ENCODE results near the gene PCCA. TPM values are rescaled to one million over a fixed set of nuclear protein-coding genes. Genes with fewer than 3 reads are reported as not detected.

PCCA gene
- polyA plus RNA-seq, 3 donors from 2014 or later, result 7.9 to 14.0 (median 11.4) TPM

- Mint-ChIP-seq H3K9me3 (no peaks in the 10 kb centered on the region), H3K4me1 (peaks cover 8 to 14% of the 10 kb centered on the region in 2 donors), H3K36me3 (peaks cover 0 to 19% (median 10%) of the 10 kb centered on the region in 3 donors), H3K27ac (no peak overlapping the region), H3K27me3 (ENCODE audit: low read depth in 3 of 3) (no peaks in the 10 kb centered on the region), H3K4me3 (no peak overlapping the region)
- DNase-seq, result no peak
Observed at GRCh38 chr13:100396776-100397175, 307.9 kb downstream of the PCCA start.

GRCh38 chr13:100397627-100398026 is 308.7 kb downstream of the PCCA start:
- no peak for DNase-seq
- Mint-ChIP-seq H3K27ac (no peak overlapping the region), H3K4me3 (no peak overlapping the region), H3K36me3 (peaks cover 3 to 21% (median 15%) of the 10 kb centered on the region in 3 donors), H3K27me3 (ENCODE audit: low read depth in 3 of 3) (no peaks in the 10 kb centered on the region), H3K9me3 (peaks cover 0 to 2% (median under 1%) of the 10 kb centered on the region in 6 donors), H3K4me1 (peaks cover 4 to 7% of the 10 kb centered on the region in 2 donors)

DNA sequence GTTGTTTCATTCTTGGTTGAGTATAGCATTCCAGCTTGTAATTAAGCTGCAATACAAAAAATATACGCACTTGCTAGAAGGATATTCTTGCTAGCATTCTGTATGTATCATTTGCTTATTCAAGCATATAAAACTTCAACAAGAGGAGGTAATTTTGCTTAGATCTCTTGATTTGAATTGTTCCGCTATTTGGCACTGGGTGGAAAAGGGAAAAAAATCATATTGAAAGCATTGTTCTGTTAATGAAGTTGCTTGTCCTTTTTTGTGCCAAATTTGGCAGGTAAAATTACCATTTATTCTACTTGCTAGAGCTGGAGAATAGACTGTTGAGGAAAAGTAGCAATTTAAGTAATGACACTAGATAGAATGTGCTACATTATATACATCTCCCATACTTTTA is 309.5 kb downstream of the PCCA start:
- H3K4me3 Mint-ChIP-seq, result no peak overlapping the region
- H3K27me3 Mint-ChIP-seq (ENCODE audit: low read depth in 3 of 3), result no peaks in the 10 kb centered on the region
- H3K27ac Mint-ChIP-seq, result no peak overlapping the region
- peaks cover 11 to 24% (median 19%) of the 10 kb centered on the region in 3 donors for H3K36me3 Mint-ChIP-seq
- DNase-seq, result no peak
- H3K9me3 Mint-ChIP-seq, result peaks cover 0 to 9% (median 6%) of the 10 kb centered on the region in 6 donors
- peaks cover 6 to 9% of the 10 kb centered on the region in 2 donors for H3K4me1 Mint-ChIP-seq

- Mint-ChIP-seq H3K27ac (no peak overlapping the region), H3K4me1 (peaks cover 10 to 14% of the 10 kb centered on the region in 2 donors), H3K4me3 (no peak overlapping the region), H3K9me3 (peaks cover 3 to 19% (median 9%) of the 10 kb centered on the region in 6 donors), H3K27me3 (ENCODE audit: low read depth in 3 of 3) (no peaks in the 10 kb centered on the region), H3K36me3 (peaks cover 21 to 34% (median 30%) of the 10 kb centered on the region in 3 donors)
- no peak for DNase-seq
Observed at GRCh38 chr13:100399455-100399854, 310.6 kb downstream of the PCCA start.

DNA sequence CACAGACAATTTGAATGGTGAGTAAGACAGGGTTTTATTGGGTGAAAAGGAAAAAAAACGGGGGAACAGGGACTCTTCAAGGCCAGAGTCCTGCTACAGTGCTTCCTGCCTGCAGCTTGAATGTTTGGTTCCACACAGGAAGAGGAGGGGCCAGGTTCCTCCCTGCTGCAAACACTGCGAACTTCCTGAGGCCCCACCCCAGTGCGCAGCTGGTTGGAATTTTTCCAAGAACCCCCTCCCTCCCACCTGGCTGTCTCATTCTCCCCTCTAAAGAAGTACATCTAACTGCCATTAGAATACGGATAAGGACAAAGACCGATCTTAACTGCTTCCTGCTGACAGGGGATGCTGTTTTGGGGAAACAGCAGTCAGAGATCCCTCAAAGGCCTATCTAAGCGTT is 314.8 kb downstream of the PCCA start:
- peaks cover 24 to 51% (median 32%) of the 10 kb centered on the region in 6 donors for H3K9me3 Mint-ChIP-seq
- peak overlapping the region in 1 of 6 donors; percentile 17 for H3K27ac Mint-ChIP-seq
- no peaks in the 10 kb centered on the region for H3K27me3 Mint-ChIP-seq (ENCODE audit: low read depth in 3 of 3)
- DNase-seq, result no peak
- H3K36me3 Mint-ChIP-seq, result peaks cover 40 to 63% (median 57%) of the 10 kb centered on the region in 3 donors
- peak overlapping the region in 1 of 5 donors; percentile 12 for H3K4me3 Mint-ChIP-seq
- peaks cover 10 to 14% of the 10 kb centered on the region in 2 donors for H3K4me1 Mint-ChIP-seq

DNA sequence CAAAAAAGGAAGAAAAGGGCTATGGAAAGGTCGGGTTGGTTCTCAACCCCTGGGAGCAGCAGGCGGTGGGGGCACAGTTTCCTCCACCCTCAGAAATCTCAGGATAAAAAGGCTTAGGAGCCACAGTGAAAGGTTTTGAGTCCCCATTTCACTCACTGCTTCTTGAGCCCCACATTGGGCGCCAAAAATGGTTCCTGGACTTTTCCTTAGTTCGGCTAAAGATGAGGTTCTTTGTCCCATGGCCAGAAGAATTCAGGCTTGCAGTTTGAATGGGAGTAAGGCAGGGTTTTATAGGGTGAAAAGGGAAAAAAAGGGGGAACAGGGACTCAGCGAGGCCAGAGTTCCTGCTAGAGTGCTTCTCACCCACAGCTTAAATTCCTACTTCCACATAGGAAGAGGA is 320.2 kb downstream of the PCCA start:
- peaks cover 45 to 58% (median 50%) of the 10 kb centered on the region in 3 donors for H3K36me3 Mint-ChIP-seq
- H3K27ac Mint-ChIP-seq, result no peak overlapping the region
- DNase-seq, result no peak
- H3K9me3 Mint-ChIP-seq, result peaks cover 36 to 72% (median 55%) of the 10 kb centered on the region in 6 donors
- H3K4me1 Mint-ChIP-seq, result no peaks in the 10 kb centered on the region
- H3K4me3 Mint-ChIP-seq, result no peak overlapping the region
- peaks cover 0 to 2% (median 0%) of the 10 kb centered on the region in 3 donors for H3K27me3 Mint-ChIP-seq (ENCODE audit: low read depth in 3 of 3)

DNA sequence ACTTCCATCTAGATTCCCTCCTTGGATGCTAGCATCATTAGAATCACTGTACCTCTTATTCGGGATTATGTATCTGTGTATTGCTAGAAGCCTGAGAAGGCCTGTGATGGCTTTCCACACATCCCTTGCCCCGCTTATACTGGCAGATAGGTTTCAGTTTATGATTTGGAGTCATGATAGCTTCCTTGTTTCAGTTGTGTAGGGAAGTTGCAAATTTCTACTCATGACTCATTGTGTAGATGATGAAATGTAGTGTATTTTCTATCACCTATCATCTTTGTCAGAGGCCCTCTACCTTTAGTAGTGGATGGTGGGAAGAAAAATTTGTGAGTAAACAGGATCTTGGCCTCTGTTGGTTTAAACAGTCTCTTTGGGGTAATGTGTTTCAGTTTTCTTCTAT is 334.5 kb downstream of the PCCA start:
- Mint-ChIP-seq H3K27me3 (ENCODE audit: low read depth in 3 of 3) (no peaks in the 10 kb centered on the region), H3K27ac (no peak overlapping the region), H3K36me3 (peaks cover 10 to 18% (median 12%) of the 10 kb centered on the region in 3 donors), H3K4me3 (no peak overlapping the region), H3K4me1 (no peaks in the 10 kb centered on the region), H3K9me3 (peaks cover 0 to under 1% (median 0%) of the 10 kb centered on the region in 6 donors)
- no peak for DNase-seq

GRCh38 chr13:100428986-100429385 is 340.1 kb downstream of the PCCA start:
- H3K9me3 Mint-ChIP-seq, result no peaks in the 10 kb centered on the region
- no peak for DNase-seq
- peak overlapping the region in 1 of 6 donors; percentile 5 for H3K27ac Mint-ChIP-seq
- H3K4me3 Mint-ChIP-seq, result no peak overlapping the region
- H3K27me3 Mint-ChIP-seq (ENCODE audit: low read depth in 3 of 3), result no peaks in the 10 kb centered on the region
- peaks cover 21 to 36% (median 22%) of the 10 kb centered on the region in 3 donors for H3K36me3 Mint-ChIP-seq
- H3K4me1 Mint-ChIP-seq, result peaks cover 11% of the 10 kb centered on the region in 2 donors

- Mint-ChIP-seq H3K27ac (no peak overlapping the region), H3K27me3 (ENCODE audit: low read depth in 3 of 3) (no peaks in the 10 kb centered on the region), H3K4me3 (no peak overlapping the region), H3K9me3 (no peaks in the 10 kb centered on the region), H3K36me3 (peaks cover 12 to 47% (median 25%) of the 10 kb centered on the region in 3 donors), H3K4me1 (peaks cover 14 to 15% of the 10 kb centered on the region in 2 donors)
- no peak for DNase-seq
Observed at GRCh38 chr13:100432611-100433010, 343.7 kb downstream of the PCCA start.

DNA sequence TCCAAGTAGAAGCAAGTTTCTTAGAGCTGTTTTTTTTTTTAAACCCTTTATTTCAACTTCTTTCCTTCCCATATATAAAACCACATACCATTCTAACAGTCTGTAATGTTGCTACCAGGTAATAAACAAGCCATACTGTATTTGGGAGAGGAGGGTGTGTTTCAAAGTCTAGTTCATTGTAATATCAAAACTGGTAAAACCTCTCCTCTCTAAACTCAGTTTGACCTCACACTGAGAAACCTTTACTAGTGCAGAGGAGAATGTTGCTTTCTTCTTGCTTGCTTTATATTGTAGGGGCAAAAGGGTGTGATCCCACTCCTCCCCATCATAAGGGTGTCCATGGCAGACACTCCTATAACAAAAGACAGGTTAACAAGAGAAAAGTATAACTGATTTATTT is 344.6 kb downstream of the PCCA start:
- peaks cover 15 to 49% (median 29%) of the 10 kb centered on the region in 3 donors for H3K36me3 Mint-ChIP-seq
- no peaks in the 10 kb centered on the region for H3K27me3 Mint-ChIP-seq (ENCODE audit: low read depth in 3 of 3)
- H3K27ac Mint-ChIP-seq, result peak overlapping the region in 4 of 6 donors; percentile 20 to 84 (median 52)
- peaks cover 14 to 15% of the 10 kb centered on the region in 2 donors for H3K4me1 Mint-ChIP-seq
- no peak for DNase-seq
- no peaks in the 10 kb centered on the region for H3K9me3 Mint-ChIP-seq
- no peak overlapping the region for H3K4me3 Mint-ChIP-seq

DNA sequence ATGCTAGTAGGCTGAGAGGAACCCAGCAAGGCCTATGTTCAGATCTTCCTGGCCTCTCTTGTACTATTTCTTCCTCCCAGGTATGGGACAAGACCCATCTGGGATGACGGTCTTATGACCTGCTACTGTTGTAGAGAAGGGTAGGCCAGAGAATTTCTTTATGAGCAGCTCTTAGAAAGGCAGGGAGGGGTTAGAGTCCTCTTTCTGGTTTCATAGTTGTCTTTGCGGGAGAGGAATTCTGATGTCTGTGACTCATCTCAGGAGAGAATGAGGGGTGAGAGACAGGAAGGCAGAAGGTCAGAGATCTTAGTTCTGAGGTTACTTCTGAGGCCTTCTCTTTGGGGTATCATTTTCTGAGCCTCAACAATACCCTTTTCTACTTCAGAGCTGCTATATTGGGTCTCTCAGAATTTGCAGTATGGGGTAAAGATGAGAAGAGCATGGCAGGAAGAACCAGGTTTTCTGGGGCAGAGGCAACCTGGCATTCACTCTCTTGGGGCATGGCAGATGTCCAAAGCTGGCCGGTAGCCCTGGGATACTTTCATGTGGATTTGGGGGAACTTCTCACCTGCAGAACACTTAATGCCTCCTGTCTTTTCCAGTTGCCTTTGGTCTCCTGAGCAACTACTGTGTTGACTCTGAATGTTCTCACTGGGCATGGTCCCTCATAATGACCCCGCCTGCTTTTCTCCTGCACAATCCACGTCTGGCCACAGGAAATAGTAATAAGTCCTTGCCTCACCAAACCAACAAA is 345.3 kb downstream of the PCCA start:
- H3K36me3 Mint-ChIP-seq, result peaks cover 15 to 49% (median 24%) of the 10 kb centered on the region in 3 donors
- H3K27ac Mint-ChIP-seq, result peak overlapping the region in 4 of 6 donors; percentile 18 to 84 (median 57)
- no peak for DNase-seq
- peaks cover 14 to 15% of the 10 kb centered on the region in 2 donors for H3K4me1 Mint-ChIP-seq
- peak overlapping the region in 1 of 5 donors; percentile 16 for H3K4me3 Mint-ChIP-seq
- no peaks in the 10 kb centered on the region for H3K27me3 Mint-ChIP-seq (ENCODE audit: low read depth in 3 of 3)
- H3K9me3 Mint-ChIP-seq, result no peaks in the 10 kb centered on the region

DNA sequence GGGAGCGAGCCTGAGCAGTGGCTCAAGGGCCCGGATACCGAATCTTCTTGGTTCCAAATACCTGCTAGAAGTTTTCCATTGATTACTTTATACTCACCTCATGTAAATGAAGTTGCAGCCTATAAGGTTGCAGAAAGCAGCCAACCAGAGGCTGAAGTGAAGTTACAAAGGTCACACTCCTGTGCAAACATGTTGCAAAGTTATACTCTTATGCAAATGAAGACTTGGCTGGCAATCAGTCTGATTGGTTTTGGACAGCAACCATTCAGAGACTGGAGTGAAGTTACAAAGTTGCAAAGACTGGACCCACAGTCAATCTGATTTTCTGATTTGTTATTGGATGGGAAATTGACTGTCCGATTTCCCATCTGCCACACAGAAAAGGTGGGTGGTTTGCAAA is 347.2 kb downstream of the PCCA start:
- Mint-ChIP-seq H3K36me3 (peaks cover 7 to 40% (median 20%) of the 10 kb centered on the region in 3 donors), H3K27ac (no peak overlapping the region), H3K27me3 (ENCODE audit: low read depth in 3 of 3) (no peaks in the 10 kb centered on the region), H3K4me3 (no peak overlapping the region), H3K9me3 (no peaks in the 10 kb centered on the region), H3K4me1 (peaks cover 14 to 15% of the 10 kb centered on the region in 2 donors)
- no peak for DNase-seq

GRCh38 chr13:100438059-100438788 is 349.3 kb downstream of the PCCA start:
- no peaks in the 10 kb centered on the region for H3K27me3 Mint-ChIP-seq (ENCODE audit: low read depth in 3 of 3)
- peaks cover 16 to 21% of the 10 kb centered on the region in 2 donors for H3K4me1 Mint-ChIP-seq
- H3K4me3 Mint-ChIP-seq, result no peak overlapping the region
- no peak for DNase-seq
- H3K36me3 Mint-ChIP-seq, result peaks cover 5 to 28% (median 12%) of the 10 kb centered on the region in 3 donors
- no peak overlapping the region for H3K27ac Mint-ChIP-seq
- no peaks in the 10 kb centered on the region for H3K9me3 Mint-ChIP-seq
